GM12878 (cell line): ENCODE results near the gene ENDOU.

Experiments used
- ATF3 ChIP-seq: IDR thresholded peaks from 2 replicates; pipeline ENCODE4 v1.6.1; 2011; ENCODE audit warnings: low read depth, mild to moderate bottlenecking, low read length, moderate library complexity, borderline replicate concordance; ENCODE audit errors: extremely low read depth
- CTCF ChIP-seq, 3 experiments: IDR thresholded peaks in 2 of 3; conservative IDR thresholded peaks in 1 of 3; 2 replicates each; pipeline ENCODE4 v1.5.1; 2011; ENCODE audit warnings: low read depth in 3 of 3, low read length in 3 of 3, mild to moderate bottlenecking in 3 of 3, control low read depth in 2 of 3, moderate library complexity in 2 of 3, inconsistent platforms in 1 of 3, mixed read lengths in 1 of 3; ENCODE audit not compliant: control insufficient read depth in 2 of 3, insufficient read depth in 1 of 3; ENCODE audit errors: extremely low read depth in 1 of 3
- HCFC1 ChIP-seq: fragments of 150-350 bp; IDR thresholded peaks from 2 replicates; pipeline ENCODE4 v1.6.1; 2014; ENCODE audit warnings: low read length
- MYC ChIP-seq: IDR thresholded peaks from 2 replicates; pipeline ENCODE4 v1.6.1; 2011; ENCODE audit warnings: mild to moderate bottlenecking, low read length, moderate library complexity, inconsistent platforms; ENCODE audit not compliant: insufficient read depth, insufficient replicate concordance, insufficient read length, severe bottlenecking
- NFYB ChIP-seq: IDR thresholded peaks from 2 replicates; pipeline ENCODE4 v1.6.1; 2011; ENCODE audit warnings: low read depth, mild to moderate bottlenecking, low read length, improper control_type of control experiment, moderate library complexity; ENCODE audit not compliant: insufficient read depth
- POLR2AphosphoS5 ChIP-seq: IDR thresholded peaks from 2 replicates; pipeline ENCODE4 v1.6.1; 2011; ENCODE audit warnings: mild to moderate bottlenecking, low read length, inconsistent platforms
- REST ChIP-seq: IDR thresholded peaks from 2 replicates; pipeline ENCODE4 v1.6.1; 2012; ENCODE audit warnings: mild to moderate bottlenecking, low read depth, low read length
- SIN3A ChIP-seq: IDR thresholded peaks from 2 replicates; pipeline ENCODE4 v1.6.1; 2012; ENCODE audit warnings: low read depth, low read length, improper control_type of control experiment
- SIX5 ChIP-seq: IDR thresholded peaks from 2 replicates; pipeline ENCODE4 v1.6.1; 2011; ENCODE audit warnings: mild to moderate bottlenecking, low read depth, low read length, moderate library complexity; ENCODE audit not compliant: severe bottlenecking
- SMC3 ChIP-seq: IDR thresholded peaks from 2 replicates; pipeline ENCODE4 v1.6.1; 2011; ENCODE audit warnings: low read length, improper control_type of control experiment, borderline replicate concordance
- SRF ChIP-seq, 2 experiments: IDR thresholded peaks; 2 replicates each; pipeline ENCODE4 v1.6.1; 2011; ENCODE audit warnings: low read depth in 2 of 2, low read length in 2 of 2, mild to moderate bottlenecking in 1 of 2, moderate library complexity in 1 of 2
- TAF1 ChIP-seq: IDR thresholded peaks from 2 replicates; pipeline ENCODE4 v1.6.1; 2011; ENCODE audit warnings: mild to moderate bottlenecking, low read depth, low read length, borderline replicate concordance
- ZBTB11 ChIP-seq: fragments of 450-650 bp; formaldehyde crosslinking; IDR thresholded peaks from 2 replicates; pipeline ENCODE4 v1.5.0; 2022; ENCODE audit warnings: mild to moderate bottlenecking, missing genetic modification characterization

- TF ChIP-seq MYC (no peak), SIN3A (no peak), HCFC1 (no peak), SMC3 (no peak), CTCF (IDR thresholded peaks at IDR 0.05 in 2 of 3, conservative IDR thresholded peaks at IDR 0.05 in 1 of 3; ENCODE audit: control insufficient read depth in 2 of 3, extremely low read depth in 1 of 3, insufficient read depth in 1 of 3, low read depth in 3 of 3, low read length in 3 of 3) (no peak), ATF3 (no peak), NFYB (no peak), SIX5 (no peak), ZBTB11 (CRISPR knock-in tag) (no peak), POLR2AphosphoS5 (no peak), REST (no peak), SRF (IDR thresholded peaks at IDR 0.05; ENCODE audit: low read depth in 2 of 2, low read length in 2 of 2) (no peak), TAF1 (no peak)
Observed at GRCh38 chr12:47757364-47757839, 32.1 kb upstream of the ENDOU start.
